Thyroid gland (tissue), 4 donors: ENCODE data around the gene CENPE. TPM values are rescaled to one million over a fixed set of nuclear protein-coding genes. Genes with fewer than 3 reads are reported as not detected.

Experiments
- DNase-seq, 2 donors: peaks; one replicate each; pipeline ENCODE4 v3.0.0-alpha.2; 2019
- H3K27ac ChIP-seq, 3 donors: fragments of 200-600 bp; sonication (generic); 1 replicate in 2 of 3; 2 replicates in 1 of 3; pipeline ENCODE4 v1.5.1; 2016 to 2019; ENCODE audit warnings: mild to moderate bottlenecking in 1 of 3, moderate library complexity in 1 of 3
- H3K27me3 ChIP-seq: fragments of 200-600 bp; sonication (generic); one replicate; pipeline ENCODE4 v1.5.1; 2019
- H3K36me3 ChIP-seq, 2 donors: fragments of 200-600 bp; sonication (generic); one replicate each; pipeline ENCODE4 v1.5.1; 2016 to 2019
- H3K4me1 ChIP-seq, 2 donors: fragments of 200-600 bp; sonication (generic); one replicate each; pipeline ENCODE4 v1.5.1; 2017 to 2019
- H3K4me3 ChIP-seq, 3 donors: fragments of 200-600 bp; sonication (generic); replicated peaks in 1 of 3; 1 replicate in 2 of 3; 2 replicates in 1 of 3; pipeline ENCODE4 v1.5.1; 2016; ENCODE audit warnings: mild to moderate bottlenecking in 1 of 3
- H3K9me3 ChIP-seq: fragments of 200-600 bp; sonication (generic); one replicate; pipeline ENCODE4 v1.5.1; 2017
- POLR2A ChIP-seq, 2 donors: fragments of 450-650 bp; IDR thresholded peaks; one replicate each; pipeline ENCODE4 v1.6.1; 2017; ENCODE audit warnings: antibody characterized with exemption in 2 of 2, mild to moderate bottlenecking in 2 of 2, moderate library complexity in 1 of 2
- WGBS, 2 donors: methylation state at CpG; one replicate each; pipeline ENCODE4 v1.1.5; 2017; 5-methylcytosine and 5-hydroxymethylcytosine counted together
- intact Hi-C: fragments of 100-400 bp; cut with DNase I; formaldehyde crosslinking; loops from one replicate; pipeline ENCODE4 v1.15.1; 2023
- total RNA-seq, 4 donors: library from RNA; depleted of rRNA; stranded (reverse); fragments of >200 nt; gene quantifications; one replicate each; pipeline ENCODE4 v1.2.3, GENCODE V29; 2016
- TF ChIP-seq, protein P1 (sequence below), 6 experiments: fragments of 200-600 bp in 3 of 6; fragments of 450-650 bp in 3 of 6; sonication (generic) in 3 of 6; IDR thresholded peaks; one replicate each; pipeline ENCODE4 v1.5.1; 2016 to 2019; ENCODE audit warnings: antibody characterized with exemption in 6 of 6, mild to moderate bottlenecking in 2 of 6, inconsistent platforms in 1 of 6, moderate library complexity in 1 of 6

CENPE gene
- total RNA-seq, 4 donors from 2014 or later = 0.38 to 0.78 (median 0.53) TPM

DNA sequence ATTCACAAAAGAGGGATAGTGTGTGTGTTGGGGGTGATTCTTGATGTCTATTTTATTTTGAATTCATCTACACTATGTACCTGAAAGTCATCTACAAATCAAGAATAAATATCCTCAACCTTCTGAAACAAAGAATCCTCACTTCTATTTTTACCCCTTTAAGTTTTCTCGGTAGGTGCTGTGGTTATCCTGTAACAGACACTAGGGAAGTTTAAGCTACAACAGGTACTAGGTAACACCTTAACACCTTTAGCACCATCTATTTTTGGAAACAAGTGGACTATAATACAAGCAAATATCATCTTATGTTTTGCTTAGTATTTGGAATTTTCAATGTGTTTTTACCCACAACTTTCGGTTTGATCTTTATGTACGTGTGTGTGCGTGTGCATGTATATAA is 86.5 kb downstream of the CENPE start:
- intact Hi-C loops = no loop called here
- no peak overlapping the region for H3K27ac ChIP-seq
- peaks cover 3% of the 10 kb centered on the region for H3K9me3 ChIP-seq
- no peaks in the 10 kb centered on the region for H3K4me1 ChIP-seq
- TF ChIP-seq, protein P1, sequence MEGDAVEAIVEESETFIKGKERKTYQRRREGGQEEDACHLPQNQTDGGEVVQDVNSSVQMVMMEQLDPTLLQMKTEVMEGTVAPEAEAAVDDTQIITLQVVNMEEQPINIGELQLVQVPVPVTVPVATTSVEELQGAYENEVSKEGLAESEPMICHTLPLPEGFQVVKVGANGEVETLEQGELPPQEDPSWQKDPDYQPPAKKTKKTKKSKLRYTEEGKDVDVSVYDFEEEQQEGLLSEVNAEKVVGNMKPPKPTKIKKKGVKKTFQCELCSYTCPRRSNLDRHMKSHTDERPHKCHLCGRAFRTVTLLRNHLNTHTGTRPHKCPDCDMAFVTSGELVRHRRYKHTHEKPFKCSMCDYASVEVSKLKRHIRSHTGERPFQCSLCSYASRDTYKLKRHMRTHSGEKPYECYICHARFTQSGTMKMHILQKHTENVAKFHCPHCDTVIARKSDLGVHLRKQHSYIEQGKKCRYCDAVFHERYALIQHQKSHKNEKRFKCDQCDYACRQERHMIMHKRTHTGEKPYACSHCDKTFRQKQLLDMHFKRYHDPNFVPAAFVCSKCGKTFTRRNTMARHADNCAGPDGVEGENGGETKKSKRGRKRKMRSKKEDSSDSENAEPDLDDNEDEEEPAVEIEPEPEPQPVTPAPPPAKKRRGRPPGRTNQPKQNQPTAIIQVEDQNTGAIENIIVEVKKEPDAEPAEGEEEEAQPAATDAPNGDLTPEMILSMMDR (IDR thresholded peaks at IDR 0.05) = no peak
- TF ChIP-seq POLR2A (IDR thresholded peaks at IDR 0.05) = no peak
- no peaks in the 10 kb centered on the region for H3K36me3 ChIP-seq
- no peaks in the 10 kb centered on the region for H3K27me3 ChIP-seq
- DNase-seq = no peak
- 74 to 77% methylated on average over 4 of the region's 4 CpGs for WGBS, 2 donors
- no peak overlapping the region for H3K4me3 ChIP-seq

DNA sequence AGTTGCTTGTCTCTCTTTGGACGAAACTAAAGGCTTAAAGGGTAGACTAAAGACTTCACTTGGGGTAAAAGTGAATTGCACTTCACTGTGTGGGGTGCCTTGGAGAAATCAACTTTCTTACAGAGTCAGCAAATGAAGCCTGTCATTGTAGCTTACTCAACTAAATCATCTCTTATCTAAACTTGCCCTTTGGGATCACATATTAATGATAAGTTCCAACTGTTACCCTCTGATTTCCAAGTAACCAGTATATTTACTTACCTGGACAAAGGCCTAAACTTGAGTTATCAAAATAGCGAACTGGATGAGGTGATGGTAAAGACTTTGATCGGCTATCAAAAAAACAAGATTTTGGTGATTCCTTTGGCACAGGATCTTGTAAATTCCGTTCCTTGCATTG is 89.6 kb downstream of the CENPE start:
- 92 to 97% methylated on average over 4 of the region's 4 CpGs for WGBS, 2 donors
- DNase-seq = no peak
- H3K9me3 ChIP-seq = no peaks in the 10 kb centered on the region
- intact Hi-C loops = no loop called here
- no peak overlapping the region for H3K27ac ChIP-seq
- TF ChIP-seq, protein P1 (IDR thresholded peaks at IDR 0.05) = no peak
- TF ChIP-seq POLR2A (IDR thresholded peaks at IDR 0.05) = no peak
- H3K4me1 ChIP-seq = no peaks in the 10 kb centered on the region
- no peaks in the 10 kb centered on the region for H3K36me3 ChIP-seq
- H3K4me3 ChIP-seq = no peak overlapping the region
- H3K27me3 ChIP-seq = no peaks in the 10 kb centered on the region

DNA sequence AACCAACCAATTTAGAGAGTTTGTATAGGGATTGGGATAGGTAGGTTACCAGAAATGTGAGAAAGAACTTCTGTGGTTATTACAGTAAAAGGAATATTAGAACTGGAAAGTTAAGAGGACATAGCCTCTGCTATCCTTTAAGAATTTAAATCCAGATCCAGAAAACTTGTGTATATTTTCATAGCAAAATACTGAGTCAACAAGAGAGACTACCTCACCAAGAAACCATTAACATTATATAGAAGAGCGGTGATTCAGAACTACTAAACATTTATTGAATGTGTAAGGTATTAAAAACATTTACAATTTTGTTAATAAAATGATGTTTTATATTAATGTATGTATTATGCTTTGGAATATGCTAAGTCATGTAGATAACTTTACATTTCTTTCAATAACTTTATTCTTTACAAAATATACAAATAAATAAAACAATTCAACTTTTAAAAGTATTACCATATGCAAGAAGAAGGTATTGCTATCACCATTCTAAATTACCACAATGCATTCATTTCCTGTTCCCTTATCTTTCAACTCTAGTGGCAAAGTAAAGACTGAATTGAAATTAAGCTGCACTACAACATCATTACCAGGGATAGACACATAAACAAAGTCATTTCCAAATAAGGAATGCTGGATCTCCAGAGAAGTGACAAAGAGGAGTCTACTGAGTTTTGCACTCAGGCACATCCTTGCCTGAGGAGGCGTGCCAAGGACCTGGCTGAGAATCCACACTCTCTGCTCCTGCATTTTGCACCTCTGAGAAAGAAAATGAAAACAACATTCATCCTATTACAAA is 92.4 kb downstream of the CENPE start:
- intact Hi-C loops = no loop called here
- no peak for DNase-seq
- H3K27me3 ChIP-seq = no peaks in the 10 kb centered on the region
- no peaks in the 10 kb centered on the region for H3K4me1 ChIP-seq
- H3K36me3 ChIP-seq = no peaks in the 10 kb centered on the region
- WGBS, 2 donors = 97% methylated on average over 2 of the region's 2 CpGs
- no peak overlapping the region for H3K27ac ChIP-seq
- no peak for TF ChIP-seq POLR2A (IDR thresholded peaks at IDR 0.05)
- TF ChIP-seq, protein P1 (IDR thresholded peaks at IDR 0.05) = no peak
- no peak overlapping the region for H3K4me3 ChIP-seq
- no peaks in the 10 kb centered on the region for H3K9me3 ChIP-seq

DNA sequence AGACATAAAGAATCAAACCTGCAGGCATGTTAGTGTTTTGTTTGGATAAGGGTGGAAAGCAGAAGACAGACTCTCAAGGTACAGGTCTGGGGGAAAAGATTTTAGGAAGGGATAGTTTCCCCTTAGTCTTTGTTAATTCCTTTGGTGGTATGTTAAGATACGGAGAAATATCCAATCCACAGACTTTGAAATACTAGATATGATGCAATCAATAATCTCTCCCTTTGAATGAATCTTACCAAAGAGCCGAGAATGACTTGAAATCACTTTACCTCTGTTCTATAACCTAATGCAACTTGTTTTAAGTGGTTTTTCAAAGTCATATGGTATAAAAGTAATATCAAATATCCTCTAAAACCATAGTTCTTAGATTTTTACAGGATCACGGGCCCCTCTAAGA is 93.3 kb downstream of the CENPE start:
- no peaks in the 10 kb centered on the region for H3K9me3 ChIP-seq
- DNase-seq = no peak
- whole genome bisulfite sequencing, 2 donors = 93 to 96% methylated on average over 3 of the region's 3 CpGs
- H3K4me1 ChIP-seq = no peaks in the 10 kb centered on the region
- no peak overlapping the region for H3K4me3 ChIP-seq
- H3K27me3 ChIP-seq = no peaks in the 10 kb centered on the region
- H3K36me3 ChIP-seq = no peaks in the 10 kb centered on the region
- H3K27ac ChIP-seq = no peak overlapping the region
- intact Hi-C loops = no loop called here
- no peak for TF ChIP-seq POLR2A (IDR thresholded peaks at IDR 0.05)
- TF ChIP-seq, protein P1 (IDR thresholded peaks at IDR 0.05) = no peak

DNA sequence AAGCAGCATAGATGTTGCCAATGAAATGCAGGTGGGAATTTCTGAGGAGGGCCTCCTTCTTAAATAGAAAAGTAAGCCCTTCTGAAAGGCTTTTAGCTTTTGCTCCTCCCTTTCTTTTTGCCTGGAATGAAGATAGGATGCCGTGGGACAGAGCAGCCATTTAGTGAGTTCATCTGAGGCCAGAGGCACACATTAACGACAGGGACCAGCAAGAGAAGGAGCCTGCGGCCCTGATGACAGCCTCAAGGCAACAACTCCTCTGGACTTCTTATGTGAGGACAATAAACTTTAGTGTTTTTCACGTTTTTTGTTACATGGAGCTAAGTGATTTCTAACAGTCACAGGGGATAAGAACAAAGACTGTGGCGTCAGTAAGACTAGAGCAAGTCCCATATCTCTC is 97.5 kb downstream of the CENPE start:
- H3K27me3 ChIP-seq = no peaks in the 10 kb centered on the region
- H3K27ac ChIP-seq = no peak overlapping the region
- H3K36me3 ChIP-seq = no peaks in the 10 kb centered on the region
- DNase-seq = no peak
- WGBS, 2 donors = 55 to 59% methylated on average over 5 of the region's 5 CpGs
- TF ChIP-seq POLR2A (IDR thresholded peaks at IDR 0.05) = no peak
- TF ChIP-seq, protein P1 (IDR thresholded peaks at IDR 0.05) = no peak
- H3K4me1 ChIP-seq = peaks cover 9 to 17% of the 10 kb centered on the region in 2 donors
- no peak overlapping the region for H3K4me3 ChIP-seq
- no peaks in the 10 kb centered on the region for H3K9me3 ChIP-seq
- intact Hi-C loops = no loop called here
